Aortic smooth muscle cell (primary cell): Measurements from ENCODE around the gene MMP28. TPM values are rescaled to one million over a fixed set of nuclear protein-coding genes. Genes with fewer than 3 reads are reported as not detected.

ENCODE experiments used
- total RNA-seq: library from RNA; depleted of rRNA; stranded (reverse); fragments of >200 nt; gene quantifications from 2 replicates; pipeline ENCODE4 v1.2.3, GENCODE V29; 2014

Gene MMP28, protein sequence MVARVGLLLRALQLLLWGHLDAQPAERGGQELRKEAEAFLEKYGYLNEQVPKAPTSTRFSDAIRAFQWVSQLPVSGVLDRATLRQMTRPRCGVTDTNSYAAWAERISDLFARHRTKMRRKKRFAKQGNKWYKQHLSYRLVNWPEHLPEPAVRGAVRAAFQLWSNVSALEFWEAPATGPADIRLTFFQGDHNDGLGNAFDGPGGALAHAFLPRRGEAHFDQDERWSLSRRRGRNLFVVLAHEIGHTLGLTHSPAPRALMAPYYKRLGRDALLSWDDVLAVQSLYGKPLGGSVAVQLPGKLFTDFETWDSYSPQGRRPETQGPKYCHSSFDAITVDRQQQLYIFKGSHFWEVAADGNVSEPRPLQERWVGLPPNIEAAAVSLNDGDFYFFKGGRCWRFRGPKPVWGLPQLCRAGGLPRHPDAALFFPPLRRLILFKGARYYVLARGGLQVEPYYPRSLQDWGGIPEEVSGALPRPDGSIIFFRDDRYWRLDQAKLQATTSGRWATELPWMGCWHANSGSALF
- total RNA-seq = 0.12 and 0.79 TPM in 2 replicates

DNA sequence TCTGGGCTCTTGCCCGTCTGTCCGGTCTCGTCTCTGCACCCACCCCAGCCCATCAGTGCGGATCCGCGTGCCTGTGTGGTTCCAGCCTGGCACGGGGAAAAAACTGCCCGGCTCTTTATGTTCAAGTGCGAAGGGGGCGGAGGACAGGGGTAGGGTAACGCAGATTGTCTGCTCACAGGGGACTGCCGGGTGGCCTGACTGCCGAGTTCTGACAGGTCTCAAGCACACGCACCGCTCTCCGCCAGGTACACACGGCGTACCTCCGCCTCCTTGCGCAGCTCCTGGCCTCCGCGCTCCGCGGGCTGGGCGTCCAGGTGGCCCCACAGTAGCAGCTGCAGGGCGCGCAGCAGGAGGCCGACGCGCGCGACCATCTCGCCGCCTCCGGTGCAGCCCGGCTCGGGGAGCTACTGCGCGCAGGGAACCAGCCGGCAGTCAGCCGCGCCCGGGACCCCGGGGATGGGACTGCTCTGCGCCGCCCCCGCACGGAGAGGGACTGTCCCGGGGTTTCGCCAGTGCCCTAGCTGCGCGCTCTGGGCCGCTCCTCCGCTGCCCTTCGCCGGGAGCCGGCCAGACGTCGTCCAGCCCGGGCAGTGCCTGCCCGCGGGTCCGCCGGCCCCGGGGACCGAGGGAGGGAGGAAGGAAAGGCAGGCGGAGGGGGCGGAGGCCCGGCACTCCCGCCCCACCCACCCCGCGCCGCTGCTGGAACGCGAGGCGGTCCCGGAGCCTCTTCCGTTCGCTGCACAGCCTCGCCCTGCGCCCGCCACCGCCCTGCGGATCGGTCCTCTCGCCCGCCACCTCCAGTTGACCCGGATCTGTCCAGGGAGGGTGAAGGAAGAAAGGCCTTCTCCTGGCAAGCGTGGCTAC lies at the start of gene MMP28:
TSS of gene MMP28 (minus strand) at position 635 of the 864 bp plus-strand sequence. CDS start at position 371, 264 bp downstream.

DNA sequence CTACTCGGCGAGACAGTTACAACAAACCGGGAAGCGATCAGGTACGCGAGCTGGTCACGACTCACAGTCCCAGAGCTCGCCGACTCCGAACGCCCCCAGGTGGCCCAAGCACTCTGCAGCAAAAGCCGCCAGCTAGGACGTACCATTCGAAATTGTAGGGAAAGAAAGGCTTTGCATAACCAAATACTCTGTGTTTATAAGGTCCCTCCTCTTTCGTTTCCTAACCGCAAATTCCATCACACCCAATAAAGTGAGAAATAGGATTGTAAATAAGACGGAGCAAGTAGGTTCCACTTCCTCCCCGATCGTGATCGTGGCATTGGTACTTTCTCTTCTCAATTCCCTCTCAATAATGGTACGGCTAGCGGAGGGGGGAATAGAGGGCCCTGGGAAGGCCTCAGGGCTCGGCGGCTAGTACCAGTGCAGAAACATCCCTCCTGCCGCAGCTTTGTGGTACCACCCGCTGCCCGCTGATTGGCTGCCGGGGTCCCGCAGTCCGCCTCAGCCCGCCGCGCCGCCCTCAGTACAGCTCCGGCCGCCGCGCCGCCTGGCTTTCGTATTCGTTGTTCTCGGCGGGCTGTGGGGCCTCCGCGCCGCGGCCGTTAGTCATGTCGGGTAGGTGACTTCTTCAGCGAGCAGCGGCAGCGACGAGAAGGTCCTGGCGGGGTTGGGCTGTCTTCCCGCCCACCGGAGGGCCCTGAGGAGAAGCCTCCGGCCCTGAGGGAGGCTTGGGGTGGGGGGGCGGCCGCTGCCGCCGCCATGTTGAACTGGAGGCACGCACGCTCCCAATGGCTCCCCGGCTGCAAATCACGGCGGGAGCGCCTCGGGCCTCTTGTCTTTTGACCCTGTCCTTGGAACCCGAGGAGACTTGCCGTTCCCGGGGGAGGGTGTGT lies 13.8 kb upstream of the MMP28 start, which contains the start of gene TAF15:
TSS of gene TAF15 (plus strand) at position 523 of the 893 bp plus-strand sequence. CDS start at position 609, 86 bp downstream.

DNA sequence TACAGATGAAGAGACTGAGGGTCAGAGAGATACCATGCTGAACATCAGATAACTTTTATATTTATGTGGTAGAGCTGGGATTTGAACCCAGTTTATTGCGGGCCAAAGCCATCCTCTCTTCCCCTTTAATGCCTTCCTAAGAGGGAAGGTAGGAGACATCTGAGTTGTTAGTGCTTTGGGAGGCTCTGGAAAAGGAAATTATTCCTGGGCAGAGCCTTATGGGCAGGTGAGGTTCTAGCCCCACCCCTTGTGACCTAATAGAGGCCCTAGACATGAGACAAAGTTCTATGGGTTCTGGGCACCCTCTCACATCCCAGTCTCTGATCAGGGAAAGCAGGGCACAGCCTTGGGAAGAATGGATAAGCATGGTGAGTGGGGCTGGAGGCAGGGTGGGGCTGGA lies 34.9 kb downstream of the MMP28 start, which contains the start of gene C17orf50:
TSS of gene C17orf50 (plus strand) at position 301 of the 400 bp plus-strand sequence. CDS start at position 356, 55 bp downstream.

DNA sequence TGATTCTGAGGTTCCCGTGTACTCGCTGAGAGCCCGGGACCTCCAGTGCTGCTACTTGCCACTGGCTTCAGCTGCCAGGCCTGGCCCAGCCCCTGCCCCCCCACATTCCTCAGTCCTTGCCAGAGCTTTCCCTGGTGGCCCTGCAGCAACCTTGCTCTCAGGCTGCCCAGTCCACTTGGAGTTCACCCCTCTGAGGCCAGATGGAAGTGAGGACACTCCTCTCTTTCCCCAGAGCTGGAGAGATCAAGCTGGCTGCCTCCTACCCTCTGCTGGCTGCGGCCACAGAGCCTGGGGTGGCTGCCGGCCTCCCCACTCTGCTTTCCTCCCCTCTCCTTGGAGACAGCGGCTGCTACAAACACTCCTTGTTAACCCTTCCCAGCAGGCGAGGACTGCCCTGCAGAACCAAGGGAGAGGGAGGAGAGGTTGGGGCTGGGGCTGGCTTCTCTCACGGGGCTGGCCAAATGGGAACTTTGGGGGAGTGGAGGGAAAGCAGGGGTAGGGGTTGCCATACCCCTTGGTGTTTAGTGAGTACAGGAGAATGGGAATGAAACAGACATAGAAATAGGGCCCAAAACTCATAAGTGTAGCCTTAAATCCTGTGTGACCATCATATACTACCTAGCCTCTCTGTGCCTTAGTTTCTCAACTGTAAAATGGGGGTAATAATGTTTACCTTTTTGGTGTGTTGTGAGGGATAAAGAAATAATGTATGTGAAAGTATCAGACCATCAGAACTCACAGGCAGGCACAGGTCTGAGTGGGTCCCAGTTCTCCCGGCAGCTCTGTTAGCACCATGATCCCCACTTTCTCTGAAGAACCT lies 42.3 kb downstream of the MMP28 start, which contains the start of gene GAS2L2:
TSS of gene GAS2L2 (minus strand) at position 295 of the 820 bp plus-strand sequence. CDS start 389 bp downstream, outside the sequence.

DNA sequence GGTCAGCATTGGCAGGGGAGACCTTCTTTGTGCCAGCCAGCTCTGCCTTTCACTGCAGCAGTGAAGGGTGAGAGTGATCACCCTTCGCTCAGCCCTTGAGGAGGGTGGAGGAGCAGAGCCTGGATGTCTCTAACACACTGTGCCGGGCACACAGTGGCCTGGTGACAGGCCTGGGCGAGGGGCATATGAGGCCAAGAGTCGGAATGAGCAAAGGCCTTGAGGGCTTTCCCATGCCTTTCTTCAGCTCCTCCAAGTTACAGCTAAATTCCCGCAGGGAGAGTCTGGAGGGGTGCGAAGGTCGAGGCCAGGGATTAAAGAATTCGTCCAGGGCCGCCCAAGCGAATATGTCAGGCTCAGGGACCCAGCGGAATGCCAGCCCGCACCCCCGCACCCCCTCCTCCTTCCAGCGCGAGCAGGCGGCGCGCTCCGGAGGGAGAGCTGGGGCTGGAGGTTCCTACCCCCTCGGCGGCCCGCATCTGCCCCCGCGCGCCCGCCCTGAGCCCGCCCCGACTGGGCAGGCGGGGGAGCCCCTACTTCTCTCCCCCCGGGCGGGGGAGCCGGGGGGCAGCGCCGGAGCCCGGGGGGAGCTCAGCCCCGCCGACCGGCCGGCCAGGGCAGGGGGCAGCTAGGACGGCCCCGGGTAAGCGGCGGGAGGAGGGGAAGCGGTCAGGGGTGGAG lies 64.1 kb downstream of the MMP28 start, which contains the start of gene RASL10B:
TSS of gene RASL10B (plus strand) at position 401 of the 678 bp plus-strand sequence. CDS start 3,546 bp downstream, outside the sequence.

Other genes with a start within 250 kb of the MMP28 start
- not detected in 2 replicates for gene SLFN14, start 234.8 kb downstream of the MMP28 start, total RNA-seq
- 3.6 and 4.7 TPM in 2 replicates for gene PEX12, start 217.1 kb downstream of the MMP28 start, total RNA-seq
- gene AP2B1, start 208.3 kb downstream of the MMP28 start, total RNA-seq = 72.7 and 96.8 TPM in 2 replicates
- gene RASL10B, start 64.0 kb downstream of the MMP28 start, total RNA-seq = 0.40 and 1.1 TPM in 2 replicates
- gene GAS2L2, start 42.4 kb downstream of the MMP28 start, total RNA-seq = not detected in 2 replicates
- not detected in 2 replicates for gene C17orf50, start 34.8 kb downstream of the MMP28 start, total RNA-seq
- 62.5 and 69.9 TPM in 2 replicates for gene TAF15, start 13.8 kb upstream of the MMP28 start, total RNA-seq
- not detected in 2 replicates for gene HEATR9, start 73.2 kb upstream of the MMP28 start, total RNA-seq
- gene CCL5, start 84.7 kb upstream of the MMP28 start, total RNA-seq = 0.13 TPM in 1 of 2 replicates, not detected in the other
- gene RDM1, start 135.1 kb upstream of the MMP28 start, total RNA-seq = 0.92 and 0.99 TPM in 2 replicates
- not detected in 2 replicates for gene LYZL6, start 148.1 kb upstream of the MMP28 start, total RNA-seq
- not detected in 2 replicates for gene CCL16, start 185.9 kb upstream of the MMP28 start, total RNA-seq
- gene CCL14, start 191.1 kb upstream of the MMP28 start, total RNA-seq = 0.40 TPM in 1 of 2 replicates, not detected in the other
- not detected in 2 replicates for gene CCL15, start 205.9 kb upstream of the MMP28 start, total RNA-seq
- 0.26 TPM in 1 of 2 replicates, not detected in the other for gene CCL23, start 222.3 kb upstream of the MMP28 start, total RNA-seq